GM23248 (cell line): ENCODE measurements around the gene NAV3.

Experiments used
- EZH2 ChIP-seq: fragments of 200-600 bp; sonication (generic); IDR thresholded peaks from 2 replicates; pipeline ENCODE4 v1.6.1; 2018; ENCODE audit warnings: antibody characterized with exemption, mild to moderate bottlenecking; ENCODE audit not compliant: insufficient read depth, poor library complexity, severe bottlenecking
- EZH2phosphoT487 ChIP-seq: fragments of 200-600 bp; sonication (generic); IDR thresholded peaks from 2 replicates; pipeline ENCODE4 v1.6.1; 2018; ENCODE audit warnings: antibody characterized with exemption, moderate library complexity, mild to moderate bottlenecking, low read depth; ENCODE audit not compliant: insufficient read depth

DNA sequence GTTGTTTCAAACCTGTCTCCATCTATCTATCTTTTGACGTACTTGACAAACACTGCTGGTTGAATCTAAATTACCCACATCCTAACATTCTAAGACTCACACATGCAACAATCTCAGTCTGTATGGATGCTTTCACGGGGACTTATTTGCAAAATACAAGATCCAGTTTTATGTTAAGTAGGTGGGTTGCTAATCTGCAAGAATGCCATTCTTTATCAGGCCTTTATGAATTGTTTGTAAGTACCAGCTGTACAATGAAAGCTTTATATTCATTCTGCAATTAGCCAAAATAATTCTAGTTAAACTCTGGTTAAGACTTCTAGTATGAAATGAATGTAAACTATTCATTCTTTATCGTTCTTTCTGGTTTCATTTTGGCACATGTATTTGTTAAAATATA is 135.1 kb downstream of the NAV3 start:
- TF ChIP-seq EZH2phosphoT487: no peak
- TF ChIP-seq EZH2: no peak
